Tibial nerve (tissue), 4 donors: ENCODE measurements around the gene COQ2. TPM values are rescaled to one million over a fixed set of nuclear protein-coding genes. Genes with fewer than 3 reads are reported as not detected.

Experiments used
- DNase-seq, 2 donors: peaks; one replicate each; pipeline ENCODE4 v3.0.0-alpha.2; 2019; ENCODE audit warnings: low spot score in 2 of 2
- H3K27ac ChIP-seq, 4 donors: fragments of 200-600 bp; sonication (generic) in 3 of 4; one replicate each; pipeline ENCODE4 v1.5.1; 2017 to 2019; ENCODE audit warnings: mild to moderate bottlenecking in 1 of 4
- H3K27me3 ChIP-seq, 2 donors: fragments of 200-600 bp; sonication (generic) in 1 of 2; one replicate each; pipeline versions ENCODE4 v1.5.1 to v1.6.0; 2017 to 2019
- H3K36me3 ChIP-seq, 3 donors: fragments of 200-600 bp; sonication (generic); one replicate each; pipeline ENCODE4 v1.5.1; 2018 to 2019
- H3K4me1 ChIP-seq, 4 donors: fragments of 200-600 bp; sonication (generic) in 3 of 4; one replicate each; pipeline ENCODE4 v1.5.1; 2017 to 2019
- H3K4me3 ChIP-seq, 4 donors: fragments of 200-600 bp; sonication (generic) in 3 of 4; one replicate each; pipeline ENCODE4 v1.5.1; 2017 to 2019; ENCODE audit warnings: mild to moderate bottlenecking in 1 of 4, moderate library complexity in 1 of 4
- H3K9me3 ChIP-seq, 4 donors: fragments of 200-600 bp; sonication (generic) in 3 of 4; one replicate each; pipeline ENCODE4 v1.5.1; 2017 to 2019
- CTCF ChIP-seq, 5 experiments: fragments of 200-600 bp in 3 of 5; fragments of 450-650 bp in 2 of 5; sonication (generic) in 3 of 5; IDR thresholded peaks; one replicate each; pipeline ENCODE4 v1.5.1; 2016 to 2019; ENCODE audit warnings: antibody characterized with exemption in 5 of 5, mild to moderate bottlenecking in 3 of 5, moderate library complexity in 2 of 5
- EP300 ChIP-seq, 2 donors: sonication (generic); formaldehyde crosslinking; IDR thresholded peaks; one replicate each; pipeline ENCODE4 v1.6.1; 2017; ENCODE audit warnings: antibody characterized with exemption in 2 of 2, mild to moderate bottlenecking in 1 of 2
- POLR2A ChIP-seq, 2 donors: fragments of 450-650 bp; IDR thresholded peaks; one replicate each; pipeline ENCODE4 v1.6.1; 2017; ENCODE audit warnings: antibody characterized with exemption in 2 of 2, mild to moderate bottlenecking in 2 of 2, moderate library complexity in 2 of 2
- WGBS, 2 donors: methylation state at CpG; one replicate each; pipeline ENCODE4 v1.1.5; 2018; 5-methylcytosine and 5-hydroxymethylcytosine counted together
- total RNA-seq, 4 donors: library from RNA; depleted of rRNA; stranded (reverse); fragments of >200 nt; gene quantifications; one replicate each; pipeline ENCODE4 v1.1.0, GENCODE V29; 2016

The COQ2 gene
- total RNA-seq, 4 donors from 2014 or later: 9.2 to 17.7 (median 11.6) TPM

GRCh38 chr4:83316459-83317165 is 32.0 kb upstream of the COQ2 start:
- WGBS, 2 donors: 83 to 87% methylated on average over 13 of the region's 13 CpGs
- TF ChIP-seq EP300 (IDR thresholded peaks at IDR 0.05) (no peak), POLR2A (IDR thresholded peaks at IDR 0.05) (no peak), CTCF (IDR thresholded peaks at IDR 0.05) (no peak)
- DNase-seq: no peak

GRCh38 chr4:83315341-83315870 is 30.8 kb upstream of the COQ2 start:
- H3K27ac ChIP-seq: no peak overlapping the region
- WGBS, 2 donors: 89 to 96% methylated on average over 4 of the region's 4 CpGs
- no peak for DNase-seq
- no peak overlapping the region for H3K4me3 ChIP-seq
- H3K4me1 ChIP-seq: no peaks in the 10 kb centered on the region
- H3K9me3 ChIP-seq: no peaks in the 10 kb centered on the region
- H3K36me3 ChIP-seq: no peaks in the 10 kb centered on the region
- TF ChIP-seq EP300 (IDR thresholded peaks at IDR 0.05) (no peak), POLR2A (IDR thresholded peaks at IDR 0.05) (no peak), CTCF (IDR thresholded peaks at IDR 0.05) (no peak)
- no peaks in the 10 kb centered on the region for H3K27me3 ChIP-seq

More at GRCh38 chr4:83316459-83317165, 32.0 kb upstream of the COQ2 start:
- Histone ChIP-seq H3K9me3 (no peaks in the 10 kb centered on the region), H3K36me3 (no peaks in the 10 kb centered on the region), H3K27ac (no peak overlapping the region), H3K27me3 (no peaks in the 10 kb centered on the region), H3K4me1 (no peaks in the 10 kb centered on the region), H3K4me3 (no peak overlapping the region)

GRCh38 chr4:83308672-83309071 is 24.1 kb upstream of the COQ2 start:
- no peaks in the 10 kb centered on the region for H3K9me3 ChIP-seq
- WGBS, 2 donors: 57 to 58% methylated on average over 4 of the region's 4 CpGs
- no peak for TF ChIP-seq CTCF (IDR thresholded peaks at IDR 0.05)
- TF ChIP-seq POLR2A (IDR thresholded peaks at IDR 0.05): no peak
- no peak for TF ChIP-seq EP300 (IDR thresholded peaks at IDR 0.05)
- H3K27me3 ChIP-seq: no peaks in the 10 kb centered on the region
- DNase-seq: no peak
- H3K27ac ChIP-seq: no peak overlapping the region
- no peak overlapping the region for H3K4me3 ChIP-seq
- H3K4me1 ChIP-seq: no peaks in the 10 kb centered on the region
- no peaks in the 10 kb centered on the region for H3K36me3 ChIP-seq

GRCh38 chr4:83307920-83308319 is 23.3 kb upstream of the COQ2 start:
- Histone ChIP-seq H3K4me3 (no peak overlapping the region), H3K9me3 (no peaks in the 10 kb centered on the region), H3K27me3 (no peaks in the 10 kb centered on the region), H3K4me1 (no peaks in the 10 kb centered on the region), H3K36me3 (no peaks in the 10 kb centered on the region), H3K27ac (no peak overlapping the region)
- no peak for DNase-seq
- TF ChIP-seq CTCF (IDR thresholded peaks at IDR 0.05) (no peak), POLR2A (IDR thresholded peaks at IDR 0.05) (no peak), EP300 (IDR thresholded peaks at IDR 0.05) (no peak)
- 78 to 85% methylated on average over 7 of the region's 7 CpGs for WGBS, 2 donors

- DNase-seq: no peak
- no peaks in the 10 kb centered on the region for H3K9me3 ChIP-seq
- 80 to 85% methylated on average over 2 of the region's 2 CpGs for WGBS, 2 donors
- H3K27ac ChIP-seq: no peak overlapping the region
- H3K4me1 ChIP-seq: no peaks in the 10 kb centered on the region
- H3K36me3 ChIP-seq: no peaks in the 10 kb centered on the region
- H3K27me3 ChIP-seq: no peaks in the 10 kb centered on the region
- no peak overlapping the region for H3K4me3 ChIP-seq
- TF ChIP-seq CTCF (IDR thresholded peaks at IDR 0.05) (no peak), EP300 (IDR thresholded peaks at IDR 0.05) (no peak), POLR2A (IDR thresholded peaks at IDR 0.05) (no peak)
These were observed 20.6 kb upstream of the COQ2 start for GRCh38 chr4:83305187-83305586.
